HG03025 (cell line): ENCODE measurements around the gene DNPH1.

Experiments
- ATAC-seq: cut with Tn5 transposase; IDR thresholded peaks from one replicate; pipeline ENCODE4 v1.9.1; 2021; ENCODE audit warnings: mild to moderate bottlenecking, moderate library complexity; ENCODE audit not compliant: unreplicated experiment, low FRiP score

The DNPH1 gene

GRCh38 chr6:43228951-43229802, at the start of gene DNPH1:
Gene DNPH1 (minus strand): TSS chr6:43229481. CDS start chr6:43229456, 25 bp downstream.
- peak; percentile 47 for ATAC-seq

- no peak for ATAC-seq
These were observed 49.3 kb upstream of the DNPH1 start for GRCh38 chr6:43278524-43279078.

- ATAC-seq: no peak
These were observed 48.6 kb upstream of the DNPH1 start for GRCh38 chr6:43277643-43278523.

DNA sequence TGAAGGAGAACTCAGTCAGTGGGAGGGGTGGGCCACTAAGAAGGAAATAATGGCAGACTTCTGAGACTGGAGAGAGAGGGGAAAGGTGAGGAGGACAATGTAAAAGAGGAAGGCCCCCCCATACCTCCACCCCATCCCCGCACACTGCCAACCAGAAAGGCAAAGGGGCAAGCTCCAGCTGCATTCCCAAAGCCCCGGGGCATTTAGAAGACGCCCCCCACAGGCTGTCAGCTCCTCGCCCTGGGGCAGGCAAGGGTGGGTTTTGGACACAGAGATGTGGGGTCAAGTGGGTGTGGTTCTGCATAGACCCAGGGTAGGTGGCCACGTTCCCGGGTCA, 48.0 kb upstream of the DNPH1 start:
- ATAC-seq: no peak

GRCh38 chr6:43276577-43277305, 47.5 kb upstream of the DNPH1 start:
- ATAC-seq: no peak

- ATAC-seq: no peak
These were observed 46.7 kb upstream of the DNPH1 start for GRCh38 chr6:43275801-43276576.

DNA sequence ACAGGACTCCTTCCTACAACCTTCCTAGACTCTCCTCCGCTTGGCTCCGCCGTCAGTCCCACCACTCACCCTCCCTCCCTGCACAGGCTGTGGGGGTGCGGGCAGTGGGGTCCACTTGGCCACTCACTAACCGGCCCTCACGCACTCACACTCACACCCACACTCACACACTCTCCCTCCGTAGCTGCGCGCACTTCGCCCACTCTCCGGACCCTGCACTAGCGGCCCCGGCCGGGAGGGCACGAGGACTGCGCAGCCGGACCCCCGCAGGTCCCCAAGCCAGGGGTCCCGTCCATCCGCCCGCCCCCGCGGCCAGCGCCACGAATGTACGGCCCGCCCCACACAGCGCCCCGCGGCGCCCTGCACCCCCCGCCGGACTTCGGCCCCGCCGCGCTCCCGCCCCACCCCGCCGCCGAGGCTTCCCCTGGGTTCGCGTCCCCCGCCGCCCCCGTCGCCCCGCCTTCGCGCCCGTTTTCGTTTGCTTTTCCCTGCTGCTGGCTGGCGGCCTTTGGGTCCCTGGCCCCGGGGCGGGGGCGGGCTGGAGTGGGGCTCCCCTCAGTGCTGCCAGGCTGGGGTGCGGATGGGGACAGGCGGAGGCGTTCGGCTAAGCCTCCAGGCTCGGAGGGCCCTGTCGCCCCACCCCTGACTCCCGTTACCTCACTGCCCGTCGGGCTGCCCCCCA, 45.8 kb upstream of the DNPH1 start:
- no peak for ATAC-seq

GRCh38 chr6:43274127-43274915, 45.0 kb upstream of the DNPH1 start:
- ATAC-seq: no peak

DNA sequence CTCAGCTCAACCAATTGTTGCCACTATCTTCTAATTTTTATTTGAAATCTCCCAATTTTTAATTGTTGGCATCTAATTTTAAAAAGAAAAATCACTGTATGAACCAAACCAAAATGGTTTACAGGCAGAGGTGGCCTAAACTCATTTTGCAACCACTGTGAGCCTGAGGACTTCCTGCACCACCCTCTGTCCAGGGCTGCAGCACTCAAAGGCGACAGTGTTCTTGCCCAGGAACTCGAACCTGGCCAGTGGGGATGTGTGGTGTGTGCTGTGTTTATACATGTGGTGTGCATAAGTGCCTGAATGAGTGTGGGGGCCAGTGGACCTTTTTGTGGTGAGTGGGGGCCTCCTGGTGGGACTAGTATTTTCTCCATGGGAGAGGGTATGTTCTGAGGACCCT, 44.4 kb upstream of the DNPH1 start:
- no peak for ATAC-seq

DNA sequence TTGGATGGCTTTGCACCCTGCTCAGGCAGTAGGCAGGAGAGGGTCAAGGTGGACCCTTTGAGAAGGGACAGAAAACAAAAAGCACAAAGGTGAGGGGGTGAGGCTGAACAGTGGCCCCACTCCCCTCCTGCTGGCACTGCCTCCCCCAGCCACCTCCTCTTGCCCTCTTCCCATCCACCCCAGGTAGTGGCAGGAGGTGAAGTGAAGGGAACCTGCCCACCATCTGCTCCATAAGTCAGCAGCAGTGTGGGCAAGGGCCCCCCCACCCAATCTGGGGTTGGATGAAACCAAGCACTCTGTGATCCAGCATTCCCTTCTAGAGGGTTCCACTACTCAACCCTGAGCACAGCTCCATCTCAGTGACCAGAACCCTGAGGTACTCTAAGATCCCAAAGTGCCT, 42.7 kb upstream of the DNPH1 start:
- no peak for ATAC-seq

DNA sequence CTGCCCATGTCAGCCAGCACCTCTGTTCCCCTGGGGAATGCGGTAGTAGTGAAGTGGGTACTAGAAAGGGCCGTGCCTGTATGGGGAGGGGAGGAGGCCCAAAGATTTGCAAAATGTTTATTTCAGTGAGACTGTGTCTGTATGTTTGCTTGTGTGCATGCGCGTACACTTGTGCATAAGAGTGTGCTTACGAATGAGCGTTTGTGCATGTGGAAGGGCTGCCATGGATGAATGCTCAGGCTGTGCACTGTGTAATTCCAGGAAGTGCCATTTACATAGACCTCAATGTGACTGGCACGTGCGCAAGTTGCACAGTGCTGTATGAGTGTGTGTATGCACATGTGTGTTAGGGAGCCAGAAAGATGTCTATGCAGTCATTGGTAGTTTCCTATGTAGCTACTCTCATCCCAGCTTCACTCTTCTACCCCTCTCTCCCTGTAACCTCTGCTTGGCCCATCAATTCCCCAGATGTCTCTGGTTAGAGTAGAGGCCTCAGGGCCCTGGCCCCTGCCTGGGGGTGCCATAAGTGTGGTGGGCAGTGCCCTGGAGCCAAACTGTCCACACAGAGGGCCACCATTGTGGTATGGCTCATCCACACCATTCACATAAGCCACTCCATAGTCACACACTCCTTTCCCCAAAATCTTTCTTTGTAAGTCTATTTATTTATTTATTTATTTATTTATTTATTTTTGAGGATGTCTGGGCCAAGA, 42.0 kb upstream of the DNPH1 start:
- ATAC-seq: no peak

GRCh38 chr6:43269273-43270007, 40.2 kb upstream of the DNPH1 start:
- no peak for ATAC-seq

- ATAC-seq: no peak
These were observed 39.5 kb upstream of the DNPH1 start for GRCh38 chr6:43268782-43269272.

- ATAC-seq: no peak
These were observed 39.0 kb upstream of the DNPH1 start for GRCh38 chr6:43268355-43268700.

GRCh38 chr6:43267619-43268354, 38.5 kb upstream of the DNPH1 start:
- no peak for ATAC-seq

- no peak for ATAC-seq
These were observed 36.3 kb upstream of the DNPH1 start for GRCh38 chr6:43265564-43265963.
